Effector memory CD4-positive, alpha-beta T cell (primary cell): ENCODE data around the gene CDH23.

Source experiments
- DNase-seq, 3 donors: peaks; one replicate each; pipeline ENCODE4 v3.0.0-alpha.2; 2020
- H3K27ac ChIP-seq: 2 replicates; pipeline ENCODE4 v1.7.0; 2013; ENCODE audit warnings: mild to moderate bottlenecking, low read length, moderate library complexity; ENCODE audit not compliant: insufficient read depth, poor library complexity, severe bottlenecking
- H3K27me3 ChIP-seq: replicated peaks from 2 replicates; pipeline ENCODE4 v1.7.0; 2013; ENCODE audit warnings: mild to moderate bottlenecking, low read length; ENCODE audit not compliant: insufficient read depth, control insufficient read depth, poor library complexity, severe bottlenecking
- H3K36me3 ChIP-seq: 2 replicates; pipeline ENCODE4 v1.7.0; 2013; ENCODE audit warnings: mild to moderate bottlenecking, low read length, moderate library complexity; ENCODE audit not compliant: control insufficient read depth, insufficient read depth
- H3K4me1 ChIP-seq: 2 replicates; pipeline ENCODE4 v1.7.0; 2013; ENCODE audit warnings: low read length, mild to moderate bottlenecking; ENCODE audit not compliant: control insufficient read depth, insufficient read depth, poor library complexity, severe bottlenecking
- H3K4me3 ChIP-seq: 2 replicates; pipeline ENCODE4 v1.7.0; 2013; ENCODE audit warnings: low read length, low read depth, mild to moderate bottlenecking; ENCODE audit not compliant: insufficient read depth, poor library complexity, severe bottlenecking
- H3K9me3 ChIP-seq: 2 replicates; pipeline ENCODE4 v1.7.0; 2013; ENCODE audit warnings: mild to moderate bottlenecking, low read length, moderate library complexity; ENCODE audit not compliant: control insufficient read depth

Gene CDH23

DNA sequence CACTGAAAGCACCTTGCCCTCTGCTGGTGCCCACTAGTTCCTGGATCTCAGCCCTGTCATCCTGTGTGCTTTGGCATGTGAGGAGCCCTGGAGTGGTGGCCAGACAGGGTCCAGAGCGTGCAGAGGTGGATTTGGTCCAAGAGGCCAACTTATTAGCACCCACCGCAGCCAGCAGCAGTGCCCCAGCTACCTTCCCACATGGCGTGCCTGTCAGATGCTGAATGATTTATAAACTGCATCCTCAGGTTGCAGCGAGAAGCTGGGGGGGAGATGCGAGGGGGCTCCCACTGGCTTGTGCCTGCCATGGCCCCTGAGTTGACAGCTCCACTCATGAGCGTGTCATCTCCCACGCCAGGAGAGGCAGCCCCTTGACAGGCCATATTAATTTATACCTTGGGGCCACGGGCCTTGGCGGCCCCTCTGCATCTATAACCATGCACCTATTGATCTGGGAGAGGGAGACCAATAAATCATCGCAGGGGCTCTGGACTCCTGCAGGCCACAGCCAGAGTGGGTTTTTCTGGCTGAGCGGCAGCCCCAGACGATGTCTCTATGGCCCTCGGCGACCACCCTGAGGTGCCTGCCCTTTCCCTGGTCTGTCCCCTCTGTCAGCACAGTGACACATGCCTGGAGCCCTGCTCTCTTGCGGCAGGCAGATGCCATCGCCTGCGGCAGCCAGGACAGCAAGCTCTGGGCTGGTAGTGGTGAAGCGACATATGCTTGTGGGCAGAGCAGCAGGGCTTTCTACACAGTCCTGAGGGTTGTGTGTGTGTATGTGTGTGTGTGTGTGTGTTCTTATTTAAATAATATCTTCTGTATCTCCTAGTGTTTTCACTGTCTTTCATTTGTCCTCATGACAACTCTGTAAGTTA, 120.8 kb downstream of the CDH23 start:
- Histone ChIP-seq H3K4me1 (no peaks in the 10 kb centered on the region), H3K4me3 (no peak overlapping the region), H3K27ac (no peak overlapping the region), H3K27me3 (no peaks in the 10 kb centered on the region), H3K9me3 (no peaks in the 10 kb centered on the region), H3K36me3 (no peaks in the 10 kb centered on the region)
- DNase-seq: no peak

DNA sequence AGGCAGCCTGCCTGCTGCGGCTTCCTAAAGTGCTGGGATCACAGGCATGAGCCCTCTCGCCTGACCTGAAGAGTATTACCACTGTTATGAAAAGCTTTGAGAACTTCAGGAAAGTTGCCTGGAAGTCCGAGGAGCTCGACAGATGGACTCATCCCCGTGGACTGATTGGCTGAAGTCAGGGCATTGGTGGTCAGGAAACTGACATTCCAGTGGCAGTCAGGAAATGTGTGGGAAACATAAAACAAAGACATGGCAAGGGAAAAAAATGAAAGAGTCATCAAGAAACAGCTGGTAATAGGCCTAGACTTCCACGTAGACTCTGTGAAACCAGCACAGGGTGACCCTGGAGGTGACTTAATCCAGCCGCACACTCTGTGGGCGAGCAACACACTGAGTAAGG, 123.3 kb downstream of the CDH23 start:
- Histone ChIP-seq H3K27me3 (no peaks in the 10 kb centered on the region), H3K4me3 (no peak overlapping the region), H3K27ac (no peak overlapping the region), H3K36me3 (no peaks in the 10 kb centered on the region), H3K9me3 (no peaks in the 10 kb centered on the region), H3K4me1 (no peaks in the 10 kb centered on the region)
- DNase-seq: no peak

DNA sequence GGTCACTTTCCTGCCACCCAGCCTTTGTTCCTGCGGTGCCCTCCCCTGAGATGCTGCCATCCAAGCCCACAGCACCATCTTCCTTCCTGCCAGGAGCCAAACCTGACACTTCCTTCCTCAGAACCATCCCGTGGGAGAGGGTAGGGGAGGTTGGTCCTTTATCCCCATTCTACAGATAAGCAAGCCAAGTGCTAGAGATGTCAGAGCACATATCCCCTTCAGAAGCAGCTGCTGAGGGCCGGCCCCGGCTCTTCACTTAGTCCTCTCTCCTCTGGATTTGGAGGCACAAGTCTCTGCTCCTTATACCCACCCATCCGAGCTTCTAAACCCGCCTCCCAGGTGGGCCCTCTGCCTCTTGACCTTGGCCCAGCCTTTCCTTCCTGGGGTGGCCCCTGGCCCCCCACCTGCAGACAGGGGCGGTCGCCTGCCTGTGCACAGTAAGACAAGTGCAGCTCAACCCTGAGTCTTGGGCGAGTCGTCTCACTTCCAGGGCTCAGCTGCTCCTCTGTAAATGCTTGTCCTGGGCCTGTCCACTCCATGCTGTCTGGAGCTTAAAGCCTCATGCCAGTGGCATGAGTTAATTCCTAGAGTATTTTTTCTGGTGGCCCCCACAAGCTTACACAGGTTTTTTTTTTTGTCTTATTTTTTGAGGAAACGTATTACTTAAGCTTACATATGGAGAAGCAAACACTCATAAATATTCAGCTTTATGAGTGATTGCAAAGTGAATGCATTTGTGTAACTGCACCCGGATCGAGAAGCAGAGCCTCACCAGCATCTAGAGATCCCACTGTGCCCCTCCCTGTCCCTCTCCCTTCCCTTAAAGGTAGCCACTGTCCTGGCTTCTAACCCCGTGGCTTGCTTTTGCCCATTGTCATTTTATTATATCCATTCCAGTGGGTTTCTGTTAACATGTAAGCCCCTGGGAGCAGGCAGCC, 125.1 kb downstream of the CDH23 start:
- Histone ChIP-seq H3K9me3 (no peaks in the 10 kb centered on the region), H3K36me3 (no peaks in the 10 kb centered on the region), H3K27me3 (no peaks in the 10 kb centered on the region), H3K4me3 (no peak overlapping the region), H3K4me1 (no peaks in the 10 kb centered on the region), H3K27ac (no peak overlapping the region)
- DNase-seq: no peak

DNA sequence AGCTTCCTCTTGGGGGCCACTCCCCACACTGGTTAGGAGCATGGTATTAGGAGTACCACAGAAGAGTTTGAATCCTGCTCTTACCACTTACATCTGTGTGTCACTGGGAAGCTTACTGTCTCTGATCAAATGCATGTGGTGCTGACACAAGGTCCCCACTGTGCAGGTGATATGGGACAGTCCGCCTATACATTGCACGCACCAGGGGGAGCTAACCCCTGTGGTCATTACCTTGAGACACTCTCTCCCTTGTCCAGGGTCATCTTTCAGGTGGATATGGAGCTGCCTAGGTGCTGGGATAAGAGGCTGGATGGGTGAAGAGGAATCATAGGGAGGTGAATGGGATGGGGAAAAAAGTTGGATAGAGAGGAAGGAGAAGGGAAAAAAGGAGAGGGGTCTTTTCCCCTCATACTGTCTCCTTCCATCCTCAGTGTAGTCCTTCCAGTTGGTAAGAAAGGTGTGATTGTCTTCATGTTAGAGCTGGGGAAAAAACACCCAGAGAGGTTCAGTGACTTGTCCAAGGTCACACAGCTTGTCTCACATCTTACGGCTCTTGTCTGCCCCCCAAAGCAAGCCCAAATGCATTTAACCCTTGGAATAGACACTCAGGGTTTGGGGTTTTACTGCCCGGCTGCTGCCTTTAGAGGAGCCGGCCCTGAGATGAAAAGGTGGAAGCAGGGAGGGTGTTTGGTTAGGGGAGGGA, 125.9 kb downstream of the CDH23 start:
- DNase-seq: no peak
- Histone ChIP-seq H3K27me3 (no peaks in the 10 kb centered on the region), H3K9me3 (no peaks in the 10 kb centered on the region), H3K4me1 (no peaks in the 10 kb centered on the region), H3K36me3 (no peaks in the 10 kb centered on the region), H3K27ac (no peak overlapping the region), H3K4me3 (no peak overlapping the region)

DNA sequence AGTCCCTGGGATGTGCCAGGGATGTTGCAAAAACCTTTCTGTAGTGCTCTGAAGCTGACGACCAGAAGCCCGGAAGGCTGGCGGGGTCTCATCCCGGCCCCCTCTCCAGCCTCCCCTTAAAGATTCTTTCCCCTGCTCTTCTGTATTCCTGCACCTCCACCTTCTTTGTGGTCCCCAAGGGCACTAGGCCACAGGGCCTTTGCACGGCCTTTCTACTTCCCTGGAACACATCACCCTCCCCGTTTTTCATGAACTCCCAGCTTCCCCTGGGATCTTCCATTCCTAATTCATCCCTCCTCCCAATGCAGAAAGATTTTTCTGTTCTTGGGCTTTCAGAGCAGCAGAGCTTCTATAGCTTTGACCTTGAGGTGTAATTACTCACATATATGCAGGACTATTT, 127.0 kb downstream of the CDH23 start:
- Histone ChIP-seq H3K9me3 (no peaks in the 10 kb centered on the region), H3K27ac (no peak overlapping the region), H3K27me3 (no peaks in the 10 kb centered on the region), H3K4me1 (no peaks in the 10 kb centered on the region), H3K36me3 (no peaks in the 10 kb centered on the region), H3K4me3 (no peak overlapping the region)
- no peak for DNase-seq

DNA sequence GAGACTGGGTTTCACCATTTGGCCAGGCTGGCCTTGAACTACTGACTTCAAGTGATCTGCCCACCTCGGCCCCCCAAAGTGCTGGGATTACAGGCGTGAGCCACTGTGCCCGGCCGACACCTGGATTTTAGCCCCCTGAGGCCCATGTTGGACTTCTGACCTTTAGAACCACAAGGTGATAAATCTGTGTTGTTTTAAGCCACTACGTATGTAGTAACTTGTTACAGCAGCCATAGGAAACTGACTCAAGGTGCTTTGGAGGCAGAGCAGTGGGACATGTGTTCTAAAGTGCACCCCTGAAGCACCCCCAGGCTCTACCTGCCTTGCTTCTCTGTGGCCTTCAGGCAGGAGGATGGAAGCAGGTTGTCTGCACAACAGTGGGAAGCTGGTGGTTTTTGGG, 128.4 kb downstream of the CDH23 start:
- Histone ChIP-seq H3K36me3 (no peaks in the 10 kb centered on the region), H3K27ac (no peak overlapping the region), H3K27me3 (no peaks in the 10 kb centered on the region), H3K4me3 (no peak overlapping the region), H3K4me1 (no peaks in the 10 kb centered on the region), H3K9me3 (no peaks in the 10 kb centered on the region)
- DNase-seq: no peak

DNA sequence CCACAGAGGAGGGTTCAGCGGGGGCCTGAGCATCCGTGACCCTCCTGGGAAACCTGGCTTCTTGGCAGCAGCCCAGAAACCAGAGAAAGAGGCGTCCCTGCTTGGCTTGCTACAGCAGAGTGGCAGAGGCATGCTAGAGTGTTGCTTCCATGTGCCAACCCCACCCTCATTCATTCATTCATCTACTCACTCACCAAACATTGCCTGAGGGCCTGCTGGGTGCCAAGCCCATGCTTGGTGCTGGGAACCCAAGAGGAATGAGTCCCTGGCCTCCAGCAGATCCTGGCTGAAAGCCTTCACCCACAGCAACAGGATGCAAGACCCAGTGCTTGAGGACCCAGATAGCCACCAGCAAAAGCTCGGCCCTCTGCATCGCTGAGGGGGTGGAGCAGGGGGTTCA, 129.0 kb downstream of the CDH23 start:
- no peaks in the 10 kb centered on the region for H3K9me3 ChIP-seq
- no peaks in the 10 kb centered on the region for H3K4me1 ChIP-seq
- H3K27me3 ChIP-seq: no peaks in the 10 kb centered on the region
- no peaks in the 10 kb centered on the region for H3K36me3 ChIP-seq
- no peak overlapping the region for H3K27ac ChIP-seq
- DNase-seq: no peak
- H3K4me3 ChIP-seq: no peak overlapping the region

DNA sequence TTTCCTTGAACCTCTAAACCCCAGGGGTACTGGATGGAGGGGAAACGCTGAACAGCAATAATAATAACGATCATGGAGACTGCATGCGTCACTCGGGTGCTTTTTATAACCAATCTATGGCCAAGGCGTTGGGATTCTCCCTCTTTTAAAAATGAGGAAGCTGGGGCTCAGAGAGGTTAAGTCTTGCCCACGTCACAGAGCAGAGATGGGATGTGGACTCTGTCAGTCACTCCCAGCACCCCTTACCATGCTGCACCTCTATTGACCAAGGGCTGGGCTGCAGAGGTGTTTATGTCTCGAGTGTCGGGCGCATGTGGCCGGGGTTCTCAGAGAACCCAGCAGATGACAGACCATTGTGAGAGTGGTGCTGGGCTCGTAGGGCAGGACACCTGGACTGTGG, 129.9 kb downstream of the CDH23 start:
- DNase-seq: no peak
- Histone ChIP-seq H3K36me3 (no peaks in the 10 kb centered on the region), H3K9me3 (no peaks in the 10 kb centered on the region), H3K4me1 (no peaks in the 10 kb centered on the region), H3K4me3 (no peak overlapping the region), H3K27ac (no peak overlapping the region), H3K27me3 (no peaks in the 10 kb centered on the region)

DNA sequence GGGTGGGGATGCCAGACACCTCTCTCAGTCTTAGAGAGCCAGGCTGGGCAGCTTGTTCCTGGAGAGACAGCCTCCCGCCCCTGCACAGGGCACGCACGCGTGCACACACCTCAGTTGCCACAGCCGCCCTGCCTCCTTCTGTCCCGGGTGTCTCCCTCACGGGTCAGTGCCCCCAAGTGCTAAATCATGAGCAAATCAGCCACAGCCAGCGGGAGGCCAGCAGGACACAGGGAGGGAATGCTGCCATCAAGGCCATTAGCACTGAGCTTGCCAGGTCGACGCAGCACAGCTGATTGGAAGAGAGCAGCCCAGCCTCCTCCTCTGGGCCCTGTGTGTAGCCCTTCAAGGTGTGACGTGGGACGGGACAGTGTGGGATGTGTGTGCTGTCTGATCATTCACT, 130.4 kb downstream of the CDH23 start:
- no peaks in the 10 kb centered on the region for H3K36me3 ChIP-seq
- no peak for DNase-seq
- no peaks in the 10 kb centered on the region for H3K9me3 ChIP-seq
- no peak overlapping the region for H3K4me3 ChIP-seq
- H3K4me1 ChIP-seq: no peaks in the 10 kb centered on the region
- no peaks in the 10 kb centered on the region for H3K27me3 ChIP-seq
- no peak overlapping the region for H3K27ac ChIP-seq
